ENCODE measurements around the gene SLC9A3. TPM values are rescaled to one million over a fixed set of nuclear protein-coding genes. Genes with fewer than 3 reads are reported as not detected.

The SLC9A3 gene
- total RNA-seq, 6 experiments from 2014 or later: 0.63 to 1.00 (median 0.74) TPM

DNA sequence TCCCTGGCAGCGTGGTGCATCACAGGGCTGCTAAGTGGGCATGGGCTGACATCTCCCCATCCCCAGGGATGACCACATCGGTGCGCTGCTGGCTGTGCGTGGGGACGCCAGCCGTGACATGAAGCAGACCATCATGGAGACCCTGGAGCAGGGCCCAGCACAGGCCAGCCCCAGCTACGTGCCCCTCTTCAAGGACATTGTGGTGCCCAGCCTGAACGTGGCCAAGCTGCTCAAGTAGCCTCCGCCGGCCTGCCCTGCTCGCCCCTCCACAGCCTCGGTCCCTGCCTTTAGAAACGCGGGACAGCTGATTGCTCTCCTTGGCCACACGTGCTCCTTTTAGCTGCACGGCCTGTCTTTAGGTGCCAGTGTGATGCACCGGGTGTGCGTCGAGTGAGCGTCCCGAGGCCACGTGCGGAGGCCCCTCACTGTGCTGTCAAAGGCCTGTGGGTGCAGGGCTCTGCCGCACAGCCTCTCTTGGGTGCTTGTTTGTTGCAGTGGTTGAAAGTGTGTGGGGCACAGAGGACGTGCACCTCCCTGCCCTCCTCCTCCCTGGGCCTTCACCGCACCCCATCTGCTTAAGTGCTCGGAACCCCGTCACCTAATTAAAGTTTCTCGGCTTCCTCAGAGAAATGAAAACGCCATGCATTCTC is 57.5 kb downstream of the SLC9A3 start:
- TF ChIP-seq, protein P1, sequence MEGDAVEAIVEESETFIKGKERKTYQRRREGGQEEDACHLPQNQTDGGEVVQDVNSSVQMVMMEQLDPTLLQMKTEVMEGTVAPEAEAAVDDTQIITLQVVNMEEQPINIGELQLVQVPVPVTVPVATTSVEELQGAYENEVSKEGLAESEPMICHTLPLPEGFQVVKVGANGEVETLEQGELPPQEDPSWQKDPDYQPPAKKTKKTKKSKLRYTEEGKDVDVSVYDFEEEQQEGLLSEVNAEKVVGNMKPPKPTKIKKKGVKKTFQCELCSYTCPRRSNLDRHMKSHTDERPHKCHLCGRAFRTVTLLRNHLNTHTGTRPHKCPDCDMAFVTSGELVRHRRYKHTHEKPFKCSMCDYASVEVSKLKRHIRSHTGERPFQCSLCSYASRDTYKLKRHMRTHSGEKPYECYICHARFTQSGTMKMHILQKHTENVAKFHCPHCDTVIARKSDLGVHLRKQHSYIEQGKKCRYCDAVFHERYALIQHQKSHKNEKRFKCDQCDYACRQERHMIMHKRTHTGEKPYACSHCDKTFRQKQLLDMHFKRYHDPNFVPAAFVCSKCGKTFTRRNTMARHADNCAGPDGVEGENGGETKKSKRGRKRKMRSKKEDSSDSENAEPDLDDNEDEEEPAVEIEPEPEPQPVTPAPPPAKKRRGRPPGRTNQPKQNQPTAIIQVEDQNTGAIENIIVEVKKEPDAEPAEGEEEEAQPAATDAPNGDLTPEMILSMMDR (IDR thresholded peaks at IDR 0.05): no peak
- Mint-ChIP-seq H3K27me3 (ENCODE audit: insufficient read depth) (no peaks in the 10 kb centered on the region; the same call in 1 of the 2 replicates), H3K4me1 (ENCODE audit: low read depth) (peaks cover 6% of the 10 kb centered on the region), H3K9me3 (no peaks in the 10 kb centered on the region), H3K36me3 (ENCODE audit: low read depth) (peaks cover 28% of the 10 kb centered on the region), H3K4me3 (no peak overlapping the region), H3K27ac (no peak overlapping the region)
- no peak for DNase-seq

DNA sequence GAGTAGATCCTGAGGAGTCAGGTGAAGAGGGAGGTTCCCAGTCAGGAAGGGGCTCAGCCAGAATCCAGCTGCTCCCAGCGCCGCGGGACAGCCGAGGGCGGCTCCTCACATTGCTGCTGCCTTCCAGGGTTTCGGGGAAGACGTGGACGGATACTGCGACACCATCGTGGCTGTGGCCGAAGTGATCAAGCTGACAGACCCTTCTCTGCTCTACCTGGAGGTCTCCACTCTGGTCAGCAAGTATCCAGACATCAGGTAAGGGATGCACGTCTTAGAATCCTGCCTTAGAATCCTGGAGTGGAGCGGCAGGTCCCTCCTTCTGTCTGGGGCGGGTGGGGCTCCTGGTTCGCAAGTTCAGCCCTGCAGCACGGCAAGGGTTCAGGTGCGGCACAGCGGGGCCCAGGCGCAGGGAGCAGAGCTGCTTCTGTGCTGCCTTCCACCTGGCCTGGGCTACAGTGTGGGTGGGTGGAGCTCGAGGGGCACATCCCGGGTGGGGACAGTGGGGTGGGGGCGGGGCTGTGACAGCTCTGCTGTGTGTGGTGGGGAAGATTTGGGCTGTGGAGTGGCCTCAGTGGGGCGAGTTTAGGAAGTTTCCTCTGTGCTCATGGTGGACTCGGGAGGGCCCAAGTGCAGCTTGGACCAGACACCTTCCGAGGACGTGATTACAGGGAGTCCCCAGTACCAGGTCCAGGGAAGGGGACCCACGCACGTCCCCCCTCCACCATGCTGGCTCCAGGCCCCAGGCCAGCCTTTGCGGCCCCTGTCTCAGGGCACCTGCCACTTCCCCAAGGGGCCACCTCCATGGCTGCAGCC is 58.5 kb downstream of the SLC9A3 start:
- Mint-ChIP-seq H3K27ac (no peak overlapping the region), H3K9me3 (no peaks in the 10 kb centered on the region), H3K4me1 (ENCODE audit: low read depth) (no peaks in the 10 kb centered on the region), H3K4me3 (no peak overlapping the region), H3K27me3 (ENCODE audit: insufficient read depth) (no peaks in the 10 kb centered on the region; the same call in 1 of the 2 replicates), H3K36me3 (ENCODE audit: low read depth) (peaks cover 27% of the 10 kb centered on the region)
- no peak for DNase-seq
- TF ChIP-seq, protein P1 (IDR thresholded peaks at IDR 0.05): no peak

DNA sequence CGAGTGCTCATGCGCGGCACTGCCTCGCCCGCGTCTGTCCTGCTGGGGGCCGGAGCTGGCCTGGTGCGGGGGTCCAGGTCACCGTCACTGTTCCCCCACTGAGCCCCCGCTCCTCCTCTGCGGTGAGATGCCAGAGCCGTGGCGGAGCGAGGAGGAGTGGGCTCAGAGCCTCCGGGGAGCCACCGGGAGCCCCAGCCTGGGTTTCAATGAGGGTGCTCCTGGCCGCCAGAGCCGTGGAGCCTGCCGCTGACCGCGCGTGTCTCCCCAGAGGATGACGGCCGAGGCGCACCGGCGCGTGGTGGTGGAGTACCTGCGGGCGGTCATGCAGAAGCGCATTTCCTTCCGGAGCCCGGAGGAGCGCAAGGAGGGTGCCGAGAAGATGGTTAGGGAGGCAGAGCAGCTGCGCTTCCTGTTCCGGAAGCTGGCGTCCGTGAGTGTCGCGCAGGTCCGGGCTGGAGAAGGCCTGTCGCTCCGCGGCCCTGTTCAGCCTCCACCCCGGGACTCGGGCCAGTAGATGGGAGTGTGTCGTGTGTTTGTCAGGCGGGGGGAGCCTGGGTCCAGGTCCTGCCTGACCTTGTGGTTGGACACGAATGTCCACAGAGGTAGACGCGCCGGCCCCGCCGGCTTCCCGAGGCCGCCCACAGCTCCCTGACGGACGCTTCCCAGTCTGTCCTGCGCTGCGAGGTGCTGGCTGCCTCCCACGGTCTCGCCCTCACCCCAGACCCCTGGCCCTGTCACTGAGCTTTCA is 59.2 kb downstream of the SLC9A3 start:
- peaks cover 35% of the 10 kb centered on the region for H3K36me3 Mint-ChIP-seq (ENCODE audit: low read depth)
- no peak overlapping the region for H3K4me3 Mint-ChIP-seq
- DNase-seq: no peak
- H3K9me3 Mint-ChIP-seq: no peaks in the 10 kb centered on the region
- no peaks in the 10 kb centered on the region; the same call in 1 of the 2 replicates for H3K27me3 Mint-ChIP-seq (ENCODE audit: insufficient read depth)
- no peaks in the 10 kb centered on the region for H3K4me1 Mint-ChIP-seq (ENCODE audit: low read depth)
- H3K27ac Mint-ChIP-seq: no peak overlapping the region
- TF ChIP-seq, protein P1 (IDR thresholded peaks at IDR 0.05): no peak

DNA sequence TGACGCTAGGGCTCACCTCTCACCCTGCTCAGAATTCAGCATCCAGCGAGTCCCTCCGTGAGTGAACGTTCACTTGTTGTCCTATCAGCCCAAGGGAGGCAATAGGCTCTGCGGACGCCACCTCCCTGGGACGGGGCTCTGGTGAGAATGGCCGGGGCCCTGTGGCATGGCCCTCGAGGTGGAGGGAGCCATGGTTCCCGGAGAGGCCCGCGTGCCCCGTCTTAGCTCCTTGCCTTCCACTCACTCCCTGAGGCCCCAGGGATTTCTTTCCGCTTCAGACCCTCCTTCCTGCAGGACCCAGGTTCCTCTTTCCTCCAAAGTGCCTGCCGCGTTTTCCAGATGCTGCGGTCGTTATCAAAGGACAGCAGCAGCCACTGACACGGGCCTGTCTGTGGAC is 59.8 kb downstream of the SLC9A3 start:
- H3K36me3 Mint-ChIP-seq (ENCODE audit: low read depth): peaks cover 40% of the 10 kb centered on the region
- peaks cover 3% of the 10 kb centered on the region for H3K4me1 Mint-ChIP-seq (ENCODE audit: low read depth)
- H3K9me3 Mint-ChIP-seq: no peaks in the 10 kb centered on the region
- no peak overlapping the region for H3K4me3 Mint-ChIP-seq
- TF ChIP-seq, protein P1 (IDR thresholded peaks at IDR 0.05): no peak
- no peak for DNase-seq
- H3K27ac Mint-ChIP-seq: no peak overlapping the region
- H3K27me3 Mint-ChIP-seq (ENCODE audit: insufficient read depth): no peaks in the 10 kb centered on the region; the same call in 1 of the 2 replicates

DNA sequence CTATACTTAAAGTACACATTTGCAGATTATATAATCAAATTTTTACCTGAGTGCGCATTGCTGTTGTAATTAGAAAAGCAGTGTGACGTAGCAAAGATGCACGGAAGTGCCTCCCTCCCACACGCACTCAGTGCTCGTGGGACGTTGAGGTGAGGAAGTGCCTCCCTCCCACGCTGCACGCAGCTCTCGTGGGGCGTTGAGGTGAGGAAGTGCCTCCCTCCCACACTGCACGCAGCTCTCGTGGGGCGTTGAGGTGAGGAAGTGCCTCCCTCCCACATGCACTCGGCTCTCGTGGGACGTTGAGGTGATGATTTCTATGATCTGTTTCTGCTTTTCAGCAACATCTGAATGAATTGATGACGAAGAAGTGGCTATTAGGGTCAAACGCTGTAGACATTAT is 60.3 kb downstream of the SLC9A3 start:
- H3K4me3 Mint-ChIP-seq: no peak overlapping the region
- H3K36me3 Mint-ChIP-seq (ENCODE audit: low read depth): peaks cover 44% of the 10 kb centered on the region
- peaks cover 8% of the 10 kb centered on the region for H3K4me1 Mint-ChIP-seq (ENCODE audit: low read depth)

More for the DNA sequence above, 60.3 kb downstream of the SLC9A3 start:
- Mint-ChIP-seq H3K27me3 (ENCODE audit: insufficient read depth) (no peaks in the 10 kb centered on the region; the same call in 1 of the 2 replicates), H3K9me3 (no peaks in the 10 kb centered on the region), H3K27ac (no peak overlapping the region)
- TF ChIP-seq, protein P1 (IDR thresholded peaks at IDR 0.05): no peak
- no peak for DNase-seq
